HG03064 (cell line): Measurements from ENCODE around the gene ABHD10.
"Not testable (repeated sequence)": the region's sequence is repeated elsewhere in the genome, so short reads cannot be mapped to it uniquely, and the experiment has no call there.

Experiments used
- ATAC-seq: cut with Tn5 transposase; IDR thresholded peaks from one replicate; pipeline ENCODE4 v1.9.1; 2021; ENCODE audit warnings: low read depth; ENCODE audit not compliant: unreplicated experiment

Gene ABHD10

GRCh38 chr3:112020674-112021085, 41.9 kb downstream of the ABHD10 start:
- ATAC-seq, result no peak

GRCh38 chr3:112027142-112027541, 48.3 kb downstream of the ABHD10 start:
- no peak for ATAC-seq

GRCh38 chr3:112027826-112028225, 49.0 kb downstream of the ABHD10 start:
- ATAC-seq, result no peak

GRCh38 chr3:112030901-112031300, 52.1 kb downstream of the ABHD10 start:
- ATAC-seq, result no peak

GRCh38 chr3:112032098-112032731, 53.4 kb downstream of the ABHD10 start:
- no peak for ATAC-seq

GRCh38 chr3:112034436-112034835, 55.6 kb downstream of the ABHD10 start, which contains the start of gene TMPRSS7:
Gene TMPRSS7 (plus strand): TSS chr3:112034736. CDS start chr3:112034846, 110 bp downstream.
- ATAC-seq, result no peak

- no peak for ATAC-seq
Observed at GRCh38 chr3:112035241-112035640, 56.4 kb downstream of the ABHD10 start.

- not testable (repeated sequence) for ATAC-seq
Observed at GRCh38 chr3:112037194-112037593, 58.4 kb downstream of the ABHD10 start.

GRCh38 chr3:112038863-112039262, 60.0 kb downstream of the ABHD10 start:
- no peak for ATAC-seq

- no peak for ATAC-seq
Observed at GRCh38 chr3:112041321-112041720, 62.5 kb downstream of the ABHD10 start.

- ATAC-seq, result no peak
Observed at GRCh38 chr3:112042842-112043280, 64.0 kb downstream of the ABHD10 start.
